ENCODE data around the gene CLASP1. TPM values are rescaled to one million over a fixed set of nuclear protein-coding genes. Genes with fewer than 3 reads are reported as not detected.
"Not testable (repeated sequence)": the region's sequence is repeated elsewhere in the genome, so short reads cannot be mapped to it uniquely, and the experiment has no call there.

The CLASP1 gene
- total RNA-seq, 2 donors from 2014 or later: 63.4 to 69.5 TPM

- H3K27me3 Mint-ChIP-seq: no peaks in the 10 kb centered on the region
- H3K4me1 Mint-ChIP-seq: no peaks in the 10 kb centered on the region
- DNase-seq (no peak), ATAC-seq (no peak)
- no peak overlapping the region for H3K27ac Mint-ChIP-seq
- no peak overlapping the region for H3K4me3 Mint-ChIP-seq
- no peaks in the 10 kb centered on the region for H3K9me3 ChIP-seq (ENCODE audit: control insufficient read depth, low read length, poor library complexity, severe bottlenecking)
- H3K36me3 Mint-ChIP-seq (ENCODE audit: low read depth): no peaks in the 10 kb centered on the region
Observed at GRCh38 chr2:121677855-121678254, 28.6 kb upstream of the CLASP1 start.

GRCh38 chr2:121671621-121672020 lies 22.4 kb upstream of the CLASP1 start:
- H3K9me3 ChIP-seq (ENCODE audit: control insufficient read depth, low read length, poor library complexity, severe bottlenecking); H3K27me3 Mint-ChIP-seq; DNase-seq; H3K27ac Mint-ChIP-seq; H3K4me1 Mint-ChIP-seq; H3K36me3 Mint-ChIP-seq (ENCODE audit: low read depth); H3K4me3 Mint-ChIP-seq; ATAC-seq: not testable (repeated sequence)

- H3K4me3 Mint-ChIP-seq: no peak overlapping the region
- H3K36me3 Mint-ChIP-seq (ENCODE audit: low read depth): peaks cover 2% of the 10 kb centered on the region
- H3K27me3 Mint-ChIP-seq: no peaks in the 10 kb centered on the region
- no peak overlapping the region for H3K27ac Mint-ChIP-seq
- DNase-seq (no peak), ATAC-seq (no peak)
- H3K4me1 Mint-ChIP-seq: peaks cover 2% of the 10 kb centered on the region
- H3K9me3 ChIP-seq (ENCODE audit: control insufficient read depth, low read length, poor library complexity, severe bottlenecking): no peaks in the 10 kb centered on the region
Observed at GRCh38 chr2:121670181-121670580, 20.9 kb upstream of the CLASP1 start.

- Mint-ChIP-seq H3K4me1 (peaks cover 2% of the 10 kb centered on the region), H3K4me3 (no peak overlapping the region), H3K27me3 (no peaks in the 10 kb centered on the region), H3K36me3 (ENCODE audit: low read depth) (peaks cover 2% of the 10 kb centered on the region), H3K27ac (no peak overlapping the region)
- no peak for DNase-seq
- ATAC-seq: no peak
- H3K9me3 ChIP-seq (ENCODE audit: control insufficient read depth, low read length, poor library complexity, severe bottlenecking): no peaks in the 10 kb centered on the region
Observed at GRCh38 chr2:121667618-121668017, 18.4 kb upstream of the CLASP1 start.

- Mint-ChIP-seq H3K36me3 (ENCODE audit: low read depth) (peaks cover 2% of the 10 kb centered on the region), H3K4me3 (no peak overlapping the region), H3K4me1 (peaks cover 2% of the 10 kb centered on the region), H3K27ac (no peak overlapping the region), H3K27me3 (no peaks in the 10 kb centered on the region)
- ATAC-seq (no peak), DNase-seq (no peak)
- no peaks in the 10 kb centered on the region for H3K9me3 ChIP-seq (ENCODE audit: control insufficient read depth, low read length, poor library complexity, severe bottlenecking)
Observed at GRCh38 chr2:121666042-121666441, 16.8 kb upstream of the CLASP1 start.

GRCh38 chr2:121665504-121665903 lies 16.2 kb upstream of the CLASP1 start:
- Mint-ChIP-seq H3K27me3 (no peaks in the 10 kb centered on the region), H3K4me3 (no peak overlapping the region), H3K4me1 (peaks cover 2% of the 10 kb centered on the region), H3K36me3 (ENCODE audit: low read depth) (peaks cover 2% of the 10 kb centered on the region), H3K27ac (no peak overlapping the region)
- DNase-seq (no peak), ATAC-seq (no peak)
- no peaks in the 10 kb centered on the region for H3K9me3 ChIP-seq (ENCODE audit: control insufficient read depth, low read length, poor library complexity, severe bottlenecking)

GRCh38 chr2:121664713-121665112 lies 15.5 kb upstream of the CLASP1 start:
- Mint-ChIP-seq H3K4me1 (peaks cover 2% of the 10 kb centered on the region), H3K36me3 (ENCODE audit: low read depth) (peaks cover 2% of the 10 kb centered on the region), H3K4me3 (no peak overlapping the region), H3K27me3 (no peaks in the 10 kb centered on the region), H3K27ac (peak overlapping the region; percentile 47)
- ATAC-seq (no peak), DNase-seq (no peak)
- H3K9me3 ChIP-seq (ENCODE audit: control insufficient read depth, low read length, poor library complexity, severe bottlenecking): no peaks in the 10 kb centered on the region

GRCh38 chr2:121664086-121664485 lies 14.8 kb upstream of the CLASP1 start:
- H3K36me3 Mint-ChIP-seq (ENCODE audit: low read depth): peaks cover 2% of the 10 kb centered on the region
- no peak overlapping the region for H3K4me3 Mint-ChIP-seq
- peak overlapping the region; percentile 47 for H3K27ac Mint-ChIP-seq
- H3K4me1 Mint-ChIP-seq: peaks cover 2% of the 10 kb centered on the region
- no peak for ATAC-seq
- H3K9me3 ChIP-seq (ENCODE audit: control insufficient read depth, low read length, poor library complexity, severe bottlenecking): no peaks in the 10 kb centered on the region
- no peaks in the 10 kb centered on the region for H3K27me3 Mint-ChIP-seq
- no peak for DNase-seq

- H3K36me3 Mint-ChIP-seq (ENCODE audit: low read depth): peaks cover 2% of the 10 kb centered on the region
- no peak for DNase-seq
- H3K27ac Mint-ChIP-seq: no peak overlapping the region
- H3K27me3 Mint-ChIP-seq: no peaks in the 10 kb centered on the region
- no peak overlapping the region for H3K4me3 Mint-ChIP-seq
- H3K4me1 Mint-ChIP-seq: peaks cover 2% of the 10 kb centered on the region
- ATAC-seq: no peak
- no peaks in the 10 kb centered on the region for H3K9me3 ChIP-seq (ENCODE audit: control insufficient read depth, low read length, poor library complexity, severe bottlenecking)
Observed at GRCh38 chr2:121663434-121663833, 14.2 kb upstream of the CLASP1 start.

- Mint-ChIP-seq H3K4me3 (no peak overlapping the region), H3K27ac (no peak overlapping the region), H3K36me3 (ENCODE audit: low read depth) (peaks cover 2% of the 10 kb centered on the region), H3K27me3 (no peaks in the 10 kb centered on the region), H3K4me1 (peaks cover 5% of the 10 kb centered on the region)
- no peak for ATAC-seq
- H3K9me3 ChIP-seq (ENCODE audit: control insufficient read depth, low read length, poor library complexity, severe bottlenecking): no peaks in the 10 kb centered on the region
- no peak for DNase-seq
Observed at GRCh38 chr2:121662656-121663055, 13.4 kb upstream of the CLASP1 start.

- H3K9me3 ChIP-seq (ENCODE audit: control insufficient read depth, low read length, poor library complexity, severe bottlenecking): no peaks in the 10 kb centered on the region
- ATAC-seq (no peak), DNase-seq (no peak)
- H3K4me3 Mint-ChIP-seq: no peak overlapping the region
- H3K27me3 Mint-ChIP-seq: no peaks in the 10 kb centered on the region
- H3K4me1 Mint-ChIP-seq: peaks cover 3% of the 10 kb centered on the region
- H3K36me3 Mint-ChIP-seq (ENCODE audit: low read depth): peaks cover 2% of the 10 kb centered on the region
- H3K27ac Mint-ChIP-seq: no peak overlapping the region
Observed at GRCh38 chr2:121659933-121660332, 10.7 kb upstream of the CLASP1 start.

GRCh38 chr2:121658393-121658792 lies 9.1 kb upstream of the CLASP1 start:
- H3K27ac Mint-ChIP-seq; H3K27me3 Mint-ChIP-seq; ATAC-seq; H3K36me3 Mint-ChIP-seq (ENCODE audit: low read depth); DNase-seq; H3K4me1 Mint-ChIP-seq; H3K4me3 Mint-ChIP-seq; H3K9me3 ChIP-seq (ENCODE audit: control insufficient read depth, low read length, poor library complexity, severe bottlenecking): not testable (repeated sequence)

GRCh38 chr2:121653035-121653434 lies 3.8 kb upstream of the CLASP1 start:
- peaks cover 42% of the 10 kb centered on the region for H3K4me1 Mint-ChIP-seq
- ATAC-seq (no peak), DNase-seq (no peak)
- H3K27ac Mint-ChIP-seq: peak overlapping the region; percentile 29
- H3K4me3 Mint-ChIP-seq: no peak overlapping the region
- peaks cover 10% of the 10 kb centered on the region for H3K36me3 Mint-ChIP-seq (ENCODE audit: low read depth)
- H3K27me3 Mint-ChIP-seq: no peaks in the 10 kb centered on the region
- no peaks in the 10 kb centered on the region for H3K9me3 ChIP-seq (ENCODE audit: control insufficient read depth, low read length, poor library complexity, severe bottlenecking)

- no peak for DNase-seq
- Mint-ChIP-seq H3K27me3 (no peaks in the 10 kb centered on the region), H3K4me3 (peak overlapping the region; percentile 98), H3K4me1 (peaks cover 45% of the 10 kb centered on the region), H3K36me3 (ENCODE audit: low read depth) (peaks cover 8% of the 10 kb centered on the region), H3K27ac (peak overlapping the region; percentile 100)
- no peak for ATAC-seq
- no peaks in the 10 kb centered on the region for H3K9me3 ChIP-seq (ENCODE audit: control insufficient read depth, low read length, poor library complexity, severe bottlenecking)
Observed at GRCh38 chr2:121650315-121650930, 1.2 kb upstream of the CLASP1 start.
